ENCODE data around the gene TAF4B.
"Not testable (repeated sequence)": the region's sequence is repeated elsewhere in the genome, so short reads cannot be mapped to it uniquely, and the experiment has no call there.

The TAF4B gene, protein sequence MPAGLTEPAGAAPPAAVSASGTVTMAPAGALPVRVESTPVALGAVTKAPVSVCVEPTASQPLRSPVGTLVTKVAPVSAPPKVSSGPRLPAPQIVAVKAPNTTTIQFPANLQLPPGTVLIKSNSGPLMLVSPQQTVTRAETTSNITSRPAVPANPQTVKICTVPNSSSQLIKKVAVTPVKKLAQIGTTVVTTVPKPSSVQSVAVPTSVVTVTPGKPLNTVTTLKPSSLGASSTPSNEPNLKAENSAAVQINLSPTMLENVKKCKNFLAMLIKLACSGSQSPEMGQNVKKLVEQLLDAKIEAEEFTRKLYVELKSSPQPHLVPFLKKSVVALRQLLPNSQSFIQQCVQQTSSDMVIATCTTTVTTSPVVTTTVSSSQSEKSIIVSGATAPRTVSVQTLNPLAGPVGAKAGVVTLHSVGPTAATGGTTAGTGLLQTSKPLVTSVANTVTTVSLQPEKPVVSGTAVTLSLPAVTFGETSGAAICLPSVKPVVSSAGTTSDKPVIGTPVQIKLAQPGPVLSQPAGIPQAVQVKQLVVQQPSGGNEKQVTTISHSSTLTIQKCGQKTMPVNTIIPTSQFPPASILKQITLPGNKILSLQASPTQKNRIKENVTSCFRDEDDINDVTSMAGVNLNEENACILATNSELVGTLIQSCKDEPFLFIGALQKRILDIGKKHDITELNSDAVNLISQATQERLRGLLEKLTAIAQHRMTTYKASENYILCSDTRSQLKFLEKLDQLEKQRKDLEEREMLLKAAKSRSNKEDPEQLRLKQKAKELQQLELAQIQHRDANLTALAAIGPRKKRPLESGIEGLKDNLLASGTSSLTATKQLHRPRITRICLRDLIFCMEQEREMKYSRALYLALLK

DNA sequence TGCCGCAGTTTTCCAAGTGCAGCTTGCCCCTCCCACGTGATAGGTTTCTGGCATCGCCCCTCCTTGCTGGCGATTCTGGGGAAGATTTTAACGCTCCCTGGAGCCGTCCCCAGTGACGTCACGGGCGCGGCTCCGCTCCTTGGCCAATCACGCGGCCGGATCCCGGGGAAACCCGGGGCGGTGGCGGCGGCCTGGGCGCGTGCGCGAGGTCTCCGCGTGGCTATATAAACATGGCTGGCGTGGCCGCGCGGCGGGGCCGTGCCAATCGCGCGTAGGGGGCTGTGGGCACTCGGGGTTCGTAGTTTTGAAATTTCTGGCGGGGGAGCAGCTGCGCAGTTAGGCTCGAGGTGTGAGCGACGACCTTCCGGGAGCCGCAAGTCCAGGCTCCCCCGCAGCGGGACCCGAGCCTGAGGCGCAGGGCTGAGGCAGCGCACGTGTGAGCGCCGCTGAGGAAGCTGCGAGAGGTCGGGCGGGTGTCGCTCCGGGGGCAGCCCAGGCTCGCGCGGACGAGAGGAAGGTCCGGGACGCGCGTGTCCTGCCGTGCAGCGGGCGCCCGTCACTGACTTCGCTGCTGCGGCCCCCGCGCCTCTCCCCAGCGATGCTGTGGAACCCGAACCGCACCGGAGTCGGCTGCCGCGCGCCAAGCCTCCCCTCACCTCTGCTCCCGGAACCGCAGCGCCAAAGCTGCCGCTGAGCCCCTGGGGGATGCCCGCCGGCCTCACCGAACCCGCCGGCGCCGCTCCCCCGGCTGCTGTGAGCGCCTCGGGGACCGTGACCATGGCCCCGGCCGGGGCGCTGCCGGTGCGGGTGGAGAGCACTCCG is at the start of gene TAF4B:
TSS of gene TAF4B (plus strand) at position 217 of the 822 bp plus-strand sequence. CDS start at position 706, 489 bp downstream.
- peak; percentile 94 for DNase-seq

DNA sequence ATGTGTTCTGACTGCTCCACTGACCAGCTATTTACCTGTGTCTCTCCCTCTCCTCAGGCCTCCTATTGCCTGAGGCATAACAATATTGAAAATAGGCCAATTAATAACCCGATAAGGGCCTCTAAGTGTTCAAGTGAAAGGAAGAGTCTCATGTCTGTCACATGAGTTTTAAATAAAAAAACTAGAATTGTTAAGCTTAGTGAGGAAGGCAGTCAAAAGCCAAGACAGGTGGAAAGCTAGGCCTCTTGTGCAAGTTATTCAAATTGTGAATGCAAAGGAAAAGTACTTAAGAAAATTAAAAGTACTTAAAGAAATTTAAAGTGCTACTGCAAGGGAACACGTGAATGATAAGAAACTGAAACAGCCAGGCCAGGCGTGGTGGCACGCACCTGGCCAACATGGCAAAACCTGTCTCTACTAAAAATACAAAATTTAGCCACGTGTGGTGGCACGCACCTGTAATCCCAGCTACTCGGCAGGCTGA is 44.9 kb upstream of the TAF4B start:
- DNase-seq: no peak

DNA sequence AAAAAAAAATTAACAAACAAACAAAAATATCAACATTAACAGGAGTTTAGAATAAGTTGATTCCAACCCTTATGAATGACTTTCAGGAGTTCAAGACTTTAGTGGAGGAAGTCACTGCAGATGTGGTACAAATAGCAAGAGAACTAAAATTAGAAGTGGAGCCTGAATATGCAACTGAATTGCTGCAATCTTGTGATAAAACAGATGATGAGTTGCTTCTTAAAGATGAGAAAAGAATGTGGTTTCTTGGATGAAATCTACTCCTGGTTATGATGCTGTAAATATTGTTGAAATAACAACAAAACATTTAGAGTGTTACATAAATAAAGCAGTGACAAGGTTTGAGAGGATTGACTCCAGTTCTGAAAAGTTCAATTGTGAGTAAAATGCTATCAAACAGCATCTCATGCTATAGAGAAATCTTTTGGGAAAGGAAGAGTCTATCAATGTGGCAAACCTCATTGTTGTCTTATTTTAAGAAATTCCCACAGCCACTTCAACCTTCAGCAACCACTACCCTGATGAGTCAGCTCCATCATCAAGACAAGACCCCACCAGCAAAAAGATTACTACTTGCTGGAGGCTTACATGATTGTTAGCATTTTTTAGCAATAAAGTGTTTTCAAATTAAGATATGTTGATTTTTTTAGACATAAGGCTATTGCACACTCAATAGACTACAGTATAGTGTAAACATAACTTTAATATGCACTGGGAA is 42.7 kb upstream of the TAF4B start:
- no peak for DNase-seq

DNA sequence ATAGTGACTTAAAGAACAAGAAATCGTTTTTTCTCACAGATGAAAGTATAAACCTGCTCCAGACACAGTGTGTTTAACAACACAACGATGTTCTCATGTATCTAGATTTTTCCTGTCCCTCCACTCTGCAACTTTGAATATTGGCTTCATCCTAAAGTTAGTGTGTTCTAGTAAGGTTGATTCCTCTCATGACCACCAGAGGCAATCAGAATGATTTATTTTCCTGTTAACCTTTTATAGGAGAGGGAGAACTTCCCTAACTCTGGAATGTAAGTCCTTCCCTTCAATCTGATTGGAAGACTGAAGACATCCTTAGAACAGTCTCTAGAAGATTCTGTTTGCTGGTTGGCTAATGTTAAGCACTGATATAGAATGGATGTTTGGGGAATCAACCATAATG is 41.0 kb upstream of the TAF4B start:
- DNase-seq: peak; percentile 0

DNA sequence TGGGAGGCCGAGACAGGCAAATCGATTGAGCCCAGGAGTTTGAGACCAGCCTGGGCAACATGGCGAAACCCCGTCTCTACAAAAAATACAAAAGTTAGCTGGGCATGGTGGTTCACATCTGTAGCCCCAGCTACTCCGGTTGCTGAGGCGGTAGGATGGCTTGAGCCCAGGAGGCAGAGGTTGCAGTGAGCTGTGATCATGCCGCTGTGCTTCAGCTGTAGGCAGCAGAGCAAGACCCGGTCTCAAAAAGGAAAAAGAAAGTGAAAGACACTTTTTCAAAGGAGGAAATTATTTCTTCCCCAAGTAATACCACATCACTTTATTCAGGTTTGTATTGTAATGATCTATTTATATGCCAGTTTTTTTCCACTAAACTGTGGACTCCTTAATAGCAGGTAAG is 35.7 kb upstream of the TAF4B start:
- peak; percentile 34 for DNase-seq

DNA sequence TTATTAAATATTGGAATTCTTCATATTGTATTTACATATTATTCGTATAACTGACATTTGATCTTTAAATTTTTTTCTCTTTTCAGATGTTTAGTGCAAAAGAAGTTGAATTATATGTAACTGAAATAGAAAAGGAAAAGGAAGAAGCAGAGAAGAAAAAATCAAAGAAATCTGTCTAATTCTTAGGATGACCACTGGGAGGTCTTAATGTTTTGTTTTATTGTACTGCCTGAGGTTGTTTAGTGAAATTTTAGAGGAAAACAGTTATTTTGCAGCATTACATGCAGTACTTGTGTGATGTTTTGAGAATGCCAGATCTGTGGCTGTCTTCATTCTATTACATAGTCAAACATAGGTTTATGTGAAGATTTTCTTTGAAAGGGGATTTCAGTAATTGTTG is 34.0 kb upstream of the TAF4B start:
- DNase-seq: no peak

DNA sequence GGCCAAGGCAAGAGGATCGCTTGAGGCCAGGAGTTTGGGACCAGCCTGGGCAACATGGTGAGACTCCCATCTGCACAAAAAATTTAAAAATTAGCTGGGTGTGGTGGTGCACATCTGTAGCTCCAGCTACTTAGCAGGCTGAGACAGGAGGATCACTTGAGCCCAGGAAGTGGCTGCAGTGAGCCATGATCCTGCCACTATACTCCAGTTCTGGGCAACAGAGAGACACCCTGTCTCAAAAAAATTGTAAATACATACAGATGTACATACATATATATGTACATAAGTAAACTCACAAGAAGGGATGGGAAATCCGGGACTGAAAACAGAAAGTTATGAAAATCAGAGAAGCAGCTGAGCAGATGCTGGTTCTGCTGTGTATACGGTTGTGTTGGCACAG is 29.6 kb upstream of the TAF4B start:
- DNase-seq: no peak

DNA sequence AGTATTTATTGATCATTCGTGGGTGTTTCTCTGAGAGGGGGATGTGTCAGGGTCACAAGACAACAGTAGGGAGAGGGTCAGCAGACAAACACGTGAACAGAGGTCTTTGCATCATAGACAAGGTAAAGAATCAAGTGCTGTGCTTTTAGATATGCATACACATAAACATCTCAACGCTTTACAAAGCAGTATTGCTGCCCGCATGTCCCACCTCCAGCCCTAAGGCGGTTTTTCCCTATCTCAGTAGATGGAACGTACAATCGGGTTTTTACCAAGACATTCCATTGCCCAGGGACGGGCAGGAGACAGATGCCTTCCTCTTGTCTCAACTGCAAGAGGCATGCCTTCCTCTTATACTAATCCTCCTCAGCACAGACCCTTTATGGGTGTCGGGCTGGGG is 24.2 kb upstream of the TAF4B start:
- DNase-seq: not testable (repeated sequence)

DNA sequence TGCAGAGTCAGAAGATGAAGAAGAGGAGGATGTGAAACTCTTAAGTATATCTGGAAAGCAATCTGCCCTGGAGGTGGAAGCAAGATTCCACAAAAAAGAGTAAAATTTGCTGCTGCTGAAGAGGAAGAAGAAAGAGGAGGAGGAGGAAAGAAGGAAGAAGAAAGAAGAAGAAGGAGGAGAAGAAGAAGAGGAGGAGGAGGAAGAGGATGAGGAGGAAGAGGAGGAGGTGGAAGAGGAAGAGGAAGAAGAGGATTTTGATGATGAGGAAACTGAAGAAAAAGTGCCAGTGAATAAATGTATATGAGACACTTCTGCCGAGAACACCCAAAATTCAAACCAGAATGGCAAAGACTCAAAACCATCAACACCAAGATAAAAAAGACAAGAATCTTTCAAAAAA is 20.9 kb upstream of the TAF4B start:
- no peak for DNase-seq

DNA sequence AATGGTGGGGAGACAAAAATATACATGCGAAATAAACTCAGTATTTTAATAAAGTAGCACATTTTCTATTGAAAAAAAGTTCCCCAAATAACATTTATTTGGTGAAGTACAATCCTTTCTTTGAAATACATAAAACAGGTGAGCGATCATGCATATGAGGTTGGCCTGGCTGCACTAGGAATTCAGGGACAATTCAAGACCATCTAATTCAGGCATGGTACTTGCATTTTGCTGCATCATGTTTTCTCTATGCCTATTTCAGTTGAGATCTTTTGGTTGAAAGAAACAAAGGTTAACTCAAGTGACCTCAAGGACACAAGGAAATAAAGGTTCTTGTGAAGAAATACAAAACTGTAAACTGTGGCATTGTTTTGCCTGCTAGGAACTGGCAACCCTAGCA is 19.8 kb upstream of the TAF4B start:
- DNase-seq: no peak

DNA sequence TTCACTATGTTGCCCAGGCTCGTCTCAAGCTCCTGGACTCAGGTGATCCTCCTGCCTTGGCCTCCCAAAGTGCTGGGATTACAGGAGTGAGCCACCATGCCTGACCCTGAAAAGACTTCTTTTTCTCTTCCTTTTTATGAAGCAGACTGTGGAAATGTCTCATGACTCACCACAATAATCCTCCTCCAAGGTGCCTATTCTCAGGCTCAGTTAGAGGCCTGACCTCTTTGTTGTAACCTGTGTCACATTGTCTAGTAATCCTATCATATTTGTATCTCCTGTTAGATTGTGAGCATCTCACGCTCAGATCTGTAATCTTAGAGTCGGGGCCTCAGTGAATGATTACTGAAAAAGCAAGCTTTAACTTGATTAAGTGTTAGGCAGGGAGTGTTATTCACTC is 18.3 kb upstream of the TAF4B start:
- no peak for DNase-seq

DNA sequence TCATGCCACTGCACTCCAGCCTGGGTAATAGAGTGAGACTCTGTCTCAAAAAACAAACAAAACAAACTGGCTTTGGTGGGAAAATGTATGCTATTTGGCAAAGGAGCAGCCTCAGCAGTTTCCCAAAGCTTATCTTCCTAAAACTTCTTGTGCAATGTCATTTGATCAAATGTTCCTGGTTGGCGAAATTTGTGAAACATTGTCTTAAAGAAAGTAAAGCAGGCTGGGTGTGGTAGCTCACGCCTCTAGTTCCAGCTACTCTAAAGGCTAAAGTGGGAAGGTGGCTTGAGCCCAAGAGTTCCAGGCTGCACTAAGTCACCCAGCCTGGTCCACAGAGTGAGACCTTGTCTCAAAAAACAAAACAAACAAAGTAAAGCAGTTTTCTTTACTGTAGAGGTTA is 17.3 kb upstream of the TAF4B start:
- no peak for DNase-seq

DNA sequence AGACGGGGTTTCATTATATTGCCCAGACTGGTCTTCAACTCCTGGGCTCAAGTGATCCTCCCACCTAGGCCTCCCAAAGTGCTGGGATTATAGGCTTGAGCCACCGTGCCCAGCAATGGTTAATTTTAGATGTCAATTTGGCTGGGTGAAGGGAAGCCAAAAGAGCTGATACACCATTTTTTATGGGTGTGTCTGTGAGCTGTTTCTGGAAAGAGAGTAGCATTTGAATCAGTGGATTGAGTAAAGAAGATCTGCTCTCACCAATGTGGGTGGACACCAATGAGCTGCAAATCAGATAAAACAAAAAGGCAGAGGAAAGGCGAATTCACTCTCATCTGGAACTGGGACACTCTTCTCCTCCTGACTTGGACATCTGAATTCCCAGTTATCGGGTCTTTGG is 16.1 kb upstream of the TAF4B start:
- no peak for DNase-seq

DNA sequence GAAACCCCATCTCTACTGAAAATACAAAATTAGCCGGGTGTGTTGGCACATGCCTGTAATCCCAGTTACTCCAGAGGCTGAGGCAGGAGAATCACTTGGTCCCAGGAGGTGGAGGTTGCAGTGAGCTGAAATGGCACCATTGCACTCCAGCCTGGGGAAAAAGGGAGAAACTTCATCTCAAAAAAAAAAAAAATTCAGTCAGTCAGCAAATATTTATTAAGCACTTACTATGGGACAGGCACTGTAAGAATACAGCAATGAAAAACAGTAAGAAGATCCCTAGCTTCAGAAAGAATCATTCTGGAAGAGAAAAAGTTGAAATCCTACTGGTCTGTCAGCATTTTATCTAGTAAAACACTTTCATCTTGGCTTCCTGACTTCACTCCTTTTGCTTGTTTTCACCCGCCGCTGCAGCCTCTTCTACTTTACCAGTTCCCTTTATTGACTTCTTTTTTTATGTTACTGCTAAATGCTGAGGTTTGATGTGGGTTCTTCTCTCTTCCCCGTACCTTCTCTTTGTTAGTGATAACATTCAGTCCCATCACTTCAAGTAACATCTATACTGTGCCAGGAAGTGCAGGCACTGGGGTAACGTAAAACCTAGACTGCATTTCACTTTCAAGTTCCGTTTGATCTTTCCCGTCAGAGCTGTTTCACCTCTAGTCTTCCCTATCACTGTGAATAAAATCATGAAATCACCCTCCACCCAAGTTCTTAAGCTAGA is 10.8 kb upstream of the TAF4B start:
- DNase-seq: peak; percentile 86

DNA sequence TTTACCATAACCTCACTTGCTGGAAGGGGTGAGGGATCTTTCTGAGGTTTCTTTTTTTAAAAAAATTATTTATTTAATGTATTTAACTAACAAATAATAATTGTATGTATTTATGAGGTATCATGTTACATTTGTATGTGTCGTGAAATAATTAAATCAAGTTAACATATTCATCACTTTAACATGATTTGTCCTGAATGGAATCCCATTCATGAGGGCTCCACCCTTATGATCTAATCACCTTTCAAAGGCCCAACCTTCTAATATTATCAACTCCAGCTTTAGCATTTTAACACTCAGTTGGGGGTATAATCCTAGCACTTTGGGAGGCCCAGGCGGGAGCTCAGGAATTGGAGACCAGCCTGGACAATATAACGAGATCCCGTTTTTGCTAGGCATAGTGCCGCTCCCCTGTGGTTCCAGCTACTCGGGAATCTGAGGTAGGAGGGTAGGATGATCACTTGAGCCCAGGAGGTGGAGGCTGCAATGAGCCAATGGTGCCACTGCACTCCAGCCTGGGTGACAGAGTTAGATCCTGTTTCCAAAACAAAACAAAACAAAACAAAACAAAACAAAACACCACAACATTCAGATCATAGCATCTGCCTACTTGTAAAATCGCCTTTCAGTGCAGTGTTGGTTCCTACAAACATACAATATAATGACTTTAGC is 1.1 kb upstream of the TAF4B start:
- no peak for DNase-seq

DNA sequence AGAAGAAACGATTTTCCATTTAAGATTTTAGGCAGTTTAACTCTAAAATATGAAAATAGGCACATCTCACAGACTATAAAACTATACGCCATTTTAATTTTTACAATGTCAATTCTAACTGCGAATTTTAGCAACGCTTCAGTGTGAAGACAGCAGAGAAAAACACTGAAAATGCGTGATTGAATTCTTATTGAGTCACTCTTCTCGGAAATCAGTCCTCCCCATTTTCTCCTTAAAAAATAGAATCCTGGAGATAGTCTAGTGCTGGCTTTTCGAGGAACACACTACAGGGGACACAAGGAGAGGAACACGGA is 373 bp upstream of the TAF4B start:
- DNase-seq: no peak

DNA sequence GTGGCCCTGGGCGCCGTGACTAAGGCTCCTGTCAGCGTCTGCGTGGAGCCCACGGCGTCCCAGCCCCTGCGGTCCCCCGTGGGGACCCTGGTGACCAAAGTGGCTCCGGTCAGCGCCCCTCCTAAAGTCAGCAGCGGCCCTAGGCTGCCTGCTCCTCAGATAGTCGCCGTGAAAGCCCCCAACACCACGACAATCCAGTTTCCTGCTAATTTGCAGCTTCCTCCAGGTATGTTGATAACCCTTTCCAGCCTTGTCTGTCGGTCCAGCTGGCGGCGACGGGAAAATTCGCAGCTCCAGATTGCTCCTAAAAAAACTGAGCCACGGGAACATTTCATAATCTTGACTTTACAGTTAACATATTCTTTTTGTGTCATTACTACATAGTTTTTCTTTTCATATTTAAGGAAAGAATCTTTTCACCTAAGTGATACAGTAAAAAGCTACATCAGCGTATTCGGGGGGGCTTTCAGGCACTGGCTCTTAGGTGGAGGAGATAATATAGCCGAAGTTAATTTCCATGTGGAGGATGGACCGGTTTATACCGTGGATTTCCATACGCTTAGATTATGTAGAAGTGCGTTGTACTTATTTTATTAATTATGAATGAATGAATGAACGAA is 916 bp downstream of the TAF4B start:
- DNase-seq: no peak

DNA sequence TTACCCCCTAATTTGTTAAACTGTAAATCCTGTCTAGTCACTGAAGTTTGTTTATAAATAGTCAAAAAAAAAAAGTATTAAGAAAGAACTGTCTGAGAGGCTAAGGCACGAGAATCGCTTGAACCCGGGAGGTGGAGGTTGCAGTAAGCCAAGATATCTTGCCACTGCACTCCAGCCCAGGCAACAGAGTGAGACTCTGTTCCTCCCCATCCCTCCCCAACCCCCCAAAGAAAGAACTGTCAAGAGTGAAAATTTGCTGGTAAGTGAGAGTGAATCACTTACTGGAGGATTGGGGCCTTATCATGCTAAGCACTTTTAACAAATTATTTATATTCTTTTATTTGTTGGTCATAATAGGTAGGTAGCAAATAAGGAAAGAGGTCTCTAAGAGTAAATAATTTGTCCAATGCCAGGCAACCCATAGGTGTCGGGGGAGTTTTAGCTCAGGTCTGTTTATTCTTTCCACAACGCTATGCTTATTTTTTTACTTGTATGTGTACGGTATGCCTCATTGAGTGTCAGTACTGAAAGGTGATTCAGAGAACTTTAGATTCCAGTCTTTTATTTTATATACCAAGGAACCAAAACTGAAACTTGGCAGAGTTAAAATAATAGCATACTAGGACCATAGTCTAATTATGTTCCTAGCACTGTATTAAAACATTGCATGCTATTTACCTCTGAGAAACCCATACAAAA is 2.5 kb downstream of the TAF4B start:
- no peak for DNase-seq

DNA sequence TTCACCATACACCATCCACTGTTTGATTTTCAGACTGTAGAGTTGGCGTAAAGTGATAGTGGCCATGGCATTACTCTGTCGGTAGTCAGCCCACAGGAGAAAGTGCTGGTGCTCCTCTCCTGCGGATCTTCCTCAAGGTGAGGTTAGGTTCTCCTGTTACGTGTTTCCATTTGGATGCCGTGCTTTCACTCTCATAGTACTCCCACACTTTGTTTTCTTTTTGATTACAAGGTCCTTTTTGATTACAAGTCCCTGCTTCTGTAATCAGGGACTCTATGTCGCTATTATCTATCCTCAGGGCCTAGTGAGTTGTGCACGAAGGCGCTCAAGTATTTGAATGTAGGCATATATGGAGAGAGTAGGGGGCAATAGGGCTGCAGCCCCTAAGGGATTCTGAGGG is 4.3 kb downstream of the TAF4B start:
- DNase-seq: no peak

DNA sequence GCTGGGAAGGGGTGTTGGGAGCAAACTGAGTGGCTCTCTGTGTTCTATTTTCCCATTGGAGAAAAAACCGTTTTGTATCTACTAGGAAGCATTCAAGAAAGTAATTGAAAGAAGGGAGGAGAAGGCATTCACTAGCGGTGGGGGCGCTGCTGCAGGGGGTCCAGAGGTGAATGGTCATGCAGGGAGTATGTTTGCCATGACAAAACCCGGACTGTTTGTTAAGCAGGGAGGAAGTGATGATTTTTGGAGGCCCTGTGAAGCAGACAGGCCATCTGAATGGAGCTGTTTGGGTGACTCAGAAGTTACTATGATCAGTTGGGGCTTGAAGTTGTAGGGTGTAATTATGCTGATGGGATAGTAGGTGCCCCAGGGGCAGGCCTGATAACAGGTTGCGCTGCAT is 7.0 kb downstream of the TAF4B start:
- DNase-seq: no peak

Measured in activated CD4-positive, alpha-beta T cell treated with anti-CD3 and anti-CD28 coated beads, Interleukin-2, amount 50 U/mL, for 16 hours (primary cell).